Measurements from ENCODE around the gene CKAP5.

CKAP5 gene

DNA sequence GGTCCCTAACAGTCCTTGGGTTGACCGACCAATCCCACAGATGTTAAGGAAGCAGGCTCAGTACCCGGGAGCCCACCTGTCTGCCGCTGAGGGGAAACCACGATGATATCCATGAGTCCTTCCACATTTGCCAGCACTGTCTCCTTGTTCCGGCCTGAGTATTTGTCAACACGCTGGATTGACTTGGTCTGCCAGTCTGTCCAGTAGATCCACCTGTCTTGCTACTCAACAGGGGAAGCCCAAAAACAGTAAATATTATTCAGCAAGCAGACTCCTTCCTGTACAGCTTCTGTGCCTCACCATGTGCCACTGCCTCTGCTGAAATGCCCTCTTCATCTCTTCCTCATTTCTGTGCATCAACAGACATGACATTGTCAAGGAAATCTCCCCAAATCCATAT lies 22.8 kb upstream of the CKAP5 start:
- no peak overlapping the region for H2AFZ ChIP-seq
- H3K4me1 ChIP-seq, result no peaks in the 10 kb centered on the region
- H3K27ac ChIP-seq, result no peak overlapping the region
- no peaks in the 10 kb centered on the region for H3K79me2 ChIP-seq
- no peaks in the 10 kb centered on the region for H3K36me3 ChIP-seq (ENCODE audit: control insufficient read depth, insufficient read depth, low read length)
- no peaks in the 10 kb centered on the region for H3K27me3 ChIP-seq (ENCODE audit: control insufficient read depth, insufficient read depth, low read length)
- H3K9ac ChIP-seq, result no peak overlapping the region
- no peak for TF ChIP-seq CTCF (IDR thresholded peaks at IDR 0.05)
- no peak overlapping the region for H3K4me2 ChIP-seq (ENCODE audit: low read length)
- no peaks in the 10 kb centered on the region for H3K9me3 ChIP-seq (ENCODE audit: control insufficient read depth, low read length)
- no peak overlapping the region for H3K4me3 ChIP-seq (ENCODE audit: low read depth, low read length)

- TF ChIP-seq CTCF (IDR thresholded peaks at IDR 0.05), result no peak
Observed at GRCh38 chr11:46865340-46865739, 19.3 kb upstream of the CKAP5 start.

DNA sequence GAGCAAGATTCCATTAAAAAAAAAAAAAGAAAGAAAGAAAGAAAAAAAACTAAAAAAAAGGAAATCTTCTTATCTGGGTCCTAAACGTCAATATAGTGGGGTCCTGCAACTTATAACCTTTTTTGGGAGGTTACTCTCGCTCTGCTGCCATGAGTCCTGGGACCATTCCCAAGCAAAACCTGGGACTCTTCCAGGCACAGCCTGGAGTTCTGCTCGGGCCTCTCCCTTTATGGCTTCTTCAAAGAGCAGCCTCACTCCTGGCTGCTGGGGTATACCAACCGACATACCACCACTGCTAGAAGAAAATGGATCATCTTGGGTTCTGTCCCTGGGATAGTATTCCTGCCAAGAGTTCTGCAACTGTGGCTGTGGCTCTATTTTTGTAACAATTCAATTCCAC lies 14.1 kb upstream of the CKAP5 start:
- TF ChIP-seq CTCF (IDR thresholded peaks at IDR 0.05), result no peak
- Histone ChIP-seq H3K9me3 (ENCODE audit: control insufficient read depth, low read length) (no peaks in the 10 kb centered on the region), H2AFZ (no peak overlapping the region), H3K27me3 (ENCODE audit: control insufficient read depth, insufficient read depth, low read length) (no peaks in the 10 kb centered on the region), H3K79me2 (no peaks in the 10 kb centered on the region), H3K27ac (no peak overlapping the region), H3K4me2 (ENCODE audit: low read length) (no peak overlapping the region), H3K36me3 (ENCODE audit: control insufficient read depth, insufficient read depth, low read length) (no peaks in the 10 kb centered on the region), H3K4me3 (ENCODE audit: low read depth, low read length) (no peak overlapping the region), H3K4me1 (no peaks in the 10 kb centered on the region), H3K9ac (no peak overlapping the region)

More at GRCh38 chr11:46865340-46865739, 19.3 kb upstream of the CKAP5 start:
- no peaks in the 10 kb centered on the region for H3K9me3 ChIP-seq (ENCODE audit: control insufficient read depth, low read length)
- H3K4me3 ChIP-seq (ENCODE audit: low read depth, low read length), result no peak overlapping the region
- H3K4me1 ChIP-seq, result no peaks in the 10 kb centered on the region
- H3K27ac ChIP-seq, result no peak overlapping the region
- H3K79me2 ChIP-seq, result no peaks in the 10 kb centered on the region
- no peak overlapping the region for H2AFZ ChIP-seq
- H3K4me2 ChIP-seq (ENCODE audit: low read length), result no peak overlapping the region
- no peaks in the 10 kb centered on the region for H3K36me3 ChIP-seq (ENCODE audit: control insufficient read depth, insufficient read depth, low read length)
- no peaks in the 10 kb centered on the region for H3K27me3 ChIP-seq (ENCODE audit: control insufficient read depth, insufficient read depth, low read length)
- H3K9ac ChIP-seq, result no peak overlapping the region

- H3K27ac ChIP-seq, result no peak overlapping the region
- no peaks in the 10 kb centered on the region for H3K27me3 ChIP-seq (ENCODE audit: control insufficient read depth, insufficient read depth, low read length)
- no peak overlapping the region for H3K4me2 ChIP-seq (ENCODE audit: low read length)
- H3K79me2 ChIP-seq, result no peaks in the 10 kb centered on the region
- no peaks in the 10 kb centered on the region for H3K36me3 ChIP-seq (ENCODE audit: control insufficient read depth, insufficient read depth, low read length)
- no peak overlapping the region for H3K9ac ChIP-seq
- H2AFZ ChIP-seq, result no peak overlapping the region
- TF ChIP-seq CTCF (IDR thresholded peaks at IDR 0.05), result no peak
- H3K9me3 ChIP-seq (ENCODE audit: control insufficient read depth, low read length), result no peaks in the 10 kb centered on the region
- H3K4me1 ChIP-seq, result no peaks in the 10 kb centered on the region
- H3K4me3 ChIP-seq (ENCODE audit: low read depth, low read length), result no peak overlapping the region
Observed at GRCh38 chr11:46858920-46859546, 13.0 kb upstream of the CKAP5 start.

- no peak for TF ChIP-seq CTCF (IDR thresholded peaks at IDR 0.05)
- Histone ChIP-seq H3K27ac (no peak overlapping the region), H3K4me1 (no peaks in the 10 kb centered on the region)
Observed at GRCh38 chr11:46857666-46858065, 11.6 kb upstream of the CKAP5 start.

More at GRCh38 chr11:46857666-46858065, 11.6 kb upstream of the CKAP5 start:
- no peaks in the 10 kb centered on the region for H3K36me3 ChIP-seq (ENCODE audit: control insufficient read depth, insufficient read depth, low read length)
- H3K4me2 ChIP-seq (ENCODE audit: low read length), result no peak overlapping the region
- H2AFZ ChIP-seq, result no peak overlapping the region
- H3K9ac ChIP-seq, result no peak overlapping the region
- H3K9me3 ChIP-seq (ENCODE audit: control insufficient read depth, low read length), result no peaks in the 10 kb centered on the region
- no peak overlapping the region for H3K4me3 ChIP-seq (ENCODE audit: low read depth, low read length)
- no peaks in the 10 kb centered on the region for H3K27me3 ChIP-seq (ENCODE audit: control insufficient read depth, insufficient read depth, low read length)
- no peaks in the 10 kb centered on the region for H3K79me2 ChIP-seq
